GM10266 (cell line): ENCODE results near the gene RPS15.

Experiments
- DNase-seq: peaks from one replicate; pipeline ENCODE4 v3.0.0; 2012; ENCODE audit errors: extremely low spot score
- CTCF ChIP-seq: IDR thresholded peaks from 2 replicates; pipeline ENCODE4 v1.5.1; 2012; ENCODE audit warnings: mild to moderate bottlenecking, low read depth; ENCODE audit not compliant: control insufficient read depth, insufficient read depth; ENCODE audit errors: missing control alignments

Gene RPS15

GRCh38 chr19:1438035-1438932 lies at the start of gene RPS15:
Gene RPS15 (plus strand): TSS chr19:1438396. CDS start chr19:1438426, 30 bp downstream.
- TF ChIP-seq CTCF = peak; percentile 100
- peak; percentile 99 for DNase-seq

GRCh38 chr19:1388637-1389026 lies 49.6 kb upstream of the RPS15 start:
- TF ChIP-seq CTCF = no peak
- DNase-seq = no peak

GRCh38 chr19:1389033-1389940 lies 48.9 kb upstream of the RPS15 start:
- DNase-seq = no peak
- no peak for TF ChIP-seq CTCF

GRCh38 chr19:1390890-1391423 lies 47.2 kb upstream of the RPS15 start:
- no peak for DNase-seq
- TF ChIP-seq CTCF = no peak

GRCh38 chr19:1392407-1392806 lies 45.8 kb upstream of the RPS15 start:
- no peak for TF ChIP-seq CTCF
- DNase-seq = no peak

GRCh38 chr19:1392939-1393530 lies 45.2 kb upstream of the RPS15 start:
- no peak for DNase-seq
- TF ChIP-seq CTCF = no peak
